GM21381 (cell line): ENCODE measurements around the gene TMEM41B.
"Not testable (repeated sequence)": the region's sequence is repeated elsewhere in the genome, so short reads cannot be mapped to it uniquely, and the experiment has no call there.

Experiments used
- ATAC-seq: cut with Tn5 transposase; IDR thresholded peaks from one replicate; pipeline ENCODE4 v1.9.1; 2021; ENCODE audit warnings: mild to moderate bottlenecking, moderate library complexity; ENCODE audit not compliant: unreplicated experiment

TMEM41B gene

DNA sequence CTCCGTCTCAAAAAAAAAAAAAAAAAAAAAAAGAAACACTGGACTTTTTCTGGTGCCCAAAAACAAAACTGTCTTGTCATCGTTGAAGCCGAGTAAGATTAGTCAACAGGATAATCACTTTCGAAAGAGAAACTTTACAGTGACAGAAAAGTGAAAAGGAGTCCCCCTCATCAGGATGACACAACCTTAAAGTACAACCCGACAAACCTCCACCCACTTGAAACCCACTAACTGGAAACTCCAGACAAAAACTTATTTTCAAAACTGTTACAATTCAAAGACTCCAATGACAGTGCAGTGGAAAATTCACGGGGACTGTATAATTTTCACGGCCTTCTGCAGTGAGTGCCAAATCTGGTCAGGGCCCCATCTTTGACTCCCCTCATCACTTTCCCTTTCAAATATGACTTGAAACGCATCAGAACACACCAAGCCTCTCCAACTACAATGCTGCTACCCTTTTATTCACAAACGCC lies 50.5 kb downstream of the TMEM41B start:
- peak; percentile 59 for ATAC-seq

DNA sequence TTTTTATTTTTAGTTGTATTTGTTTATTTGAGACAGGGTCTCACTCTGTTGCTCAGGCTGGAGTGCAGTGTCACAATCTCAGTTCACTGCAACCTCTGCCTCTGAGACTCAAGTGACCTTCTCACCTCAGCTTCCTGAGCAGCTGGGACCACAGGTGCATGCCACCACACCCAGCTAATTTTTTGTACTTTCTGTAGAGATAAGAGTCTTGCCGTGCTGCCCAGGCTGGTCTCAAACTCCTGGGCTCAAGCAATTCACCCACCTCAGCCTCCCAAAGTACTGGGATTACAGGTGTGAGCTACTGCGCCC lies 53.6 kb downstream of the TMEM41B start:
- not testable (repeated sequence) for ATAC-seq

DNA sequence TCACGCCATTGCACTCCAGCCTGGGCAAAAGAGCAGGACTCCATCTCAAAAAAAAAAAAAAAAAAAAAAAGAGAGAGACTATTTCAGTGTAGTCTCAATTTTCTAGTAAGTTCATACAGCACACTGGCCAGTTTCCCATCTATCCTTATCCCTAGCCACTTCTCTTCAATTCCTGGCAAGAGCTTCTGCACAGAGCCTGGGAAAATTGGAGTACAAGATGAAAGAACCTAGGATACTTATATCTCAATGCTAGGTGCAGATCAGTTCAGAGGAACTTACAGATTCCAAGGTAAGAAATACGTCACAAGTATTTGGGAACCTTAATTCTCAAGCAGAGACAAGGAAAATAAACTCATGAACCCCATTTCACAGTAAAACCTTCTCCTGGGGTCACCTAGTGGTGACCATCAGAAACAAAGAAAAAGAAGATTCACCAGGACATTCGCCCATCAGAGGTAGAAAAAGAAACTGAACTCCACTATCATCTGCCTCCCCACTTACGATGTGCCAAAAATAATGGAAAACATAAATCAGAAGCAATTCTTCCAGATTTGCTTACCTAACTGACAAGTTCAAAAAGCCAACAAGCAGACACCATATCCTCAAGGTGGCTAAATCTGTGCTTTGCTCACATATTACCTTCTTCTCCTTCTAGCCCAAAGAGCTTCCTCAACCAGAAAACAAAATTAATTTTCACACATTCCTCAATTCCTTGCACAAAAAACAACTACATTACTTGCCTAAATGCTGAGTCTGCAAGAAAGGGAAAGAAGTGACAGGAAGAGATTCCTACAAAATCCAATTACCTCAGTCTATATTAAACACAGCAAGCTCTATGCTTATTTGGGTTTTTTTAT lies 54.2 kb downstream of the TMEM41B start:
- no peak for ATAC-seq

DNA sequence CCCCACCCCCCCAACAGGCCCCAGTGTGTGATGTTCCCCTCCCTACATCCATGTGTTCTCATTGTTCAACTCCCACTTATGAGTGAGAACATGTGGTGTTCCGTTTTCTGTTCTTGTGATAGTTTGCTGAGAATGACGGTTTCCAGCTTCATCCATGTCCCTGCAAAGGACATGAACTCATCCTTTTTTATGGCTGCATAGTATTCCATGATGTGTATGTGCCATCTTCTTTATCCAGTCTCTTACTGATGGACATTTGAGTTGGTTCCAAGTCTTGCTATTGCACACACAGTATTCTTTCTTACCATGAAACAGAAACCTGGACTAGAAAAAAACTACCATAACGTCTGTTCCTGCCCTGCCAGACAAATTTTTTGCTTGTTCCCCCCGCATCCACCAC lies 56.1 kb downstream of the TMEM41B start:
- ATAC-seq, result not testable (repeated sequence)

DNA sequence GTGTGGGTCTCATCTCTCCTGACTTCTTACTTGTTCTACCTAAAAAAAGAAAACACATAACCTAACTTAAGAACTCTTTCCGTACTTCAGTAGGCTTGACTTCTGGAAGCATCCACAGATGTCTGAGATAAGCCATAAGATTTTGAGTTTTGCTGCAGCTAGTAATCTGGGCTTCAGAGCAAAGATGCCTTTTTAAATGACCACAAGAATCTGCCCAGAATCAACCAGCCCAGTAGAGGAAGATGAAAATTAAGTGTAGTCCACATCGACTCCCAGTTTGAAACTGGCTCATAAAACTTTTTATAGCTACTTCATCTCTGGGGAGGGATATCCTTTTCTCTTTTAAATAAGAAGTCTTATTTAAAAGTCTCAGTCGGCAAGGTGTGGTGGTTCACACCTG lies 60.0 kb downstream of the TMEM41B start:
- ATAC-seq, result no peak

DNA sequence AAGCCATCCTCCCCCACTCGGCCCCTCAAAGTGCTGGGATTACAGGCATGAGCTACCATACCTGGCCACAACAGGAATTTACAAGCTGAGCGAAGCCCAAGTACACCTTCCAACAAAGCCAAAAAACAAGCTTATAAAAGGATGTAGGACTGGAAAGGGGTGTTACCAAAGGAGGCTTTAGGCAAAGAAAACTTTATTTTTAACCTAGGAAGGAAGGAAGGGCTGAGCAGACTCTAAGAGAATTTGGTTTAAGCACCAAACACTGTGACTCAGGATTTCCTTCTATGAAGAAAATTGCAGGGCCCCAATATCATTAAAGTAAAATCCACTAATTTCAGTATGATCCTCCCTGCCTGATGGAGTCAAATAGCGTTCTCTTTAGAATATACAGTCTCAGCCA lies 61.3 kb downstream of the TMEM41B start:
- ATAC-seq, result no peak

DNA sequence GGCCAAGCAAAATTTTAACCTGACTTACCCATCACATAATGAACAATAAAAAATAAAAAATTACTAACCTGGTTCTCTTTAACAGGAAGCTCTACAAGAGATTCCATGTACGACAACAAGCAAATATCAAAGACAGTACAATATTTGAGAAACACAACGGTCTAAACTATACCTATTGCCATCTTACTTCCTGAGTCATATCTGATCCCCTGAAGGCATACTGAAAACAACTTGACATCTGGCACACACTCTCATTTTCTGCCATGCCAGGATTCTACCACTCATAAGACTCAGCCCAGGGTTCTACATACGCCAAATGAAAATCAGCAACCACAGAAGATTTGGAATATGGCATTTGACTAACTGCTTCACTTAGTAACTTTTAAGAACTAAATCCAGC lies 63.1 kb downstream of the TMEM41B start:
- no peak for ATAC-seq

DNA sequence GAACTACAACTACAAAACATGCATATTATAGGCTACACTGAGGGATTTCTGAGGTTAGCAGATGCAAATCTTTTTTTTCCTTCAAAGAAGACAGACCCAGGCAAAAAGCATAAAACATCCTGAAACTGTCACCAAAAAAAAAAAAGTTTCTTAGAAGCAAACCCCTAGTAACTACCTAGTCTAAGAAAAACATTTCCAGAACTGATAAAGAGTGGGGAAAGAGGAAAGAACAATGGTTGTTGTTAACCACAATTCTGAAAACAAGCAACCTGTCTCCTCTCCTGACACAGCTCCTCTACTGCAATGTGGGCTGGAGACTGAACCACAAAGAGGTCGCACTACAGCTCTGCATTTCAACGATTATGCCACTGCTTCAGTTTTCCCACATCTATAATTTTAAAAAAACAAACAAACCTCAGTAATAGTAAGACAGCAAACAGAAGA lies 64.2 kb downstream of the TMEM41B start:
- peak; percentile 83 for ATAC-seq

DNA sequence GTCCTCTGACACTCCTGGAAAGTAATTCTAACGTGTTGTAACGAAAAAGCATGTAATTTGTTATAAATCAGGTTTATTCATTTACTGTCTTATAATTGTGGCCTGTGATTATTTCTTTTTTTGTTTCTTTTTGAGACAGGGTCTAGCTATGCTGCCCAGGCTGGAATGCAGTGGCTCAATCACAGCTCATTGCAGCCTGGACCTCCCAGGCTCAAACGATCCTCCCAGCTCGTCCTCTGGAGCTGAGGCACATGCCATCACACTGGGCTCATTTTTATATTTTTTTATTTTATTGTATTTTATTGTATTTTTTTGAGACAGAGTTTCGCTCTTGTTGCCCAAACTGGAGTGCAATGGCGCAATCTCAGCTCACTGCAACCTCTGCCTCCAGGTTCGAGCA lies 65.1 kb downstream of the TMEM41B start:
- no peak for ATAC-seq

DNA sequence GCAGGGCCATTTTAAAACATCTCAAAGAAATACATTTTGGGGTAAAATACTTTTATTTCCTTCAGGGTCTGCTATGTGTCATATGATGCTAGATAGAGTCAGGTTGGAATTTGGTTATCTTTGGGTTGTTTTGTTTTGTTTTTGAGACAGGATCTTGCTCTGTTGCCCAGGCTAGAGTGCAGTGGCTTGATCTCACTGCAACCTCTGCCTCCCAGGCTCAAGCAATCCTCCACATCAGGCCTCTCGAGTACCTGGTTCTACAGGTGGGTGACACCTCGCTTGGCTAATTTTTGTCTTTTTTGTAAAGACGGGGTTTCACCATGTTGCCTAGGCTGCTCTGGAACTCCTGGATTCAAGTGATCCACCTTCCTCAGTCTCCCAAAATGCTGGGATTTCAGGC lies 66.5 kb downstream of the TMEM41B start:
- ATAC-seq, result no peak

DNA sequence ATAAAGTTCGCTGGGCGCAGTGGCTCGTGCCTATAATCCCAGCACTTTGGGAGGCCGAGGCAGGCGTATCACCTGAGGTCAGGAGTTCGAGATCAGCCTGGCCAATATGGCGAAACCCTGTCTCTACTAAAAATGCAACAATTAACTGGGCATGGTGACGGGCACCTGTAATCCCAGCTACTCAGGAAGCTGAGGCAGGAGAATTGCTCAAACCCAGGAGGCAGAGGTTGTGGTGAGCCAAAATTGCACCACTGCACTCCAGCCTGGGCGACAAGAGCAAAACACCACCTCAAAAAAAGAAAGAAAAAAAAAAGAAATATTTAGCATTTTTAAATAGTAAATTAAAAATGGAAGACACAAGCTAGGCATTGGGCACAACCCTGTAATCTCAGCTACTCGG lies 78.2 kb downstream of the TMEM41B start:
- ATAC-seq, result not testable (repeated sequence)

DNA sequence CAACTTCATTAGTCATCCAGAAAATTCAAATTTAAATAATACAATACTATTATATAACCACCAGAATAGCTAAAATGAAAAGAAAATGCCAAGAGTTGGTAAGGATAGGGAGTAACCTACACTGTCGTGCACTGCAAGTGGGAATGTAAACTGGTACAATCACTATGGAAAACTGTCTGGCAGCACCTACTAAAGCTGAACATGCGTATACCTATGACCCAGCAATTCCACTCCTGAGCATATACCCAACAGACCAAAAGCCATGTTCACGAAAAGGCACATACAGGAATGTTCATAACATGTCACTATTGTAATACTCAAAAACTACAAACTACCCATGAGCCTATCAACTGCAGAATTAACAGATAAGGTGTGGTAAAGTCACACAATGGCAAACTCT lies 81.9 kb downstream of the TMEM41B start:
- ATAC-seq, result no peak

DNA sequence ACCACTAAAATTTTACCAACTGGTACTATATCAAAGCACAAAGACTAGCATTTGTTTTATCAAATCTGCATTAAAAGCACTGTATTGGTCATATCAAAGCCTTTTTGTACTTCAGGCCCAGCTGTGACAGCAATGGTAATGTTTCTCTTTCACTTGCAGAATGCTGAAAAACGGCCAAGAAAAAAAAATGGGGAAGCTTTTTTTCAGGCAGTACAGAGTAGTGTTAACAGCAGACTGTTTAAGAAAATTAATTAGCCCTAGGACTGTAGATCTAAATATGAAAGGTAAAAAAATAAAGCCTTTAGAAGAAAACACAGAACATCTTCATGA lies 82.6 kb downstream of the TMEM41B start:
- no peak for ATAC-seq
